NT2/D1 (cell line): Measurements from ENCODE around the gene C2CD2.
"Not testable (repeated sequence)": the region's sequence is repeated elsewhere in the genome, so short reads cannot be mapped to it uniquely, and the experiment has no call there.

Source experiments
- DNase-seq: peaks from one replicate; pipeline ENCODE4 v3.0.0-alpha.2; 2011; ENCODE audit warnings: low read depth, low spot score
- H3K27me3 ChIP-seq: 2 replicates; pipeline ENCODE4 v1.6.0; 2011; ENCODE audit warnings: mild to moderate bottlenecking; ENCODE audit not compliant: insufficient read length, insufficient read depth
- H3K36me3 ChIP-seq: 2 replicates; pipeline ENCODE4 v1.6.1; 2011; ENCODE audit warnings: mild to moderate bottlenecking, low read length, mixed read lengths; ENCODE audit not compliant: insufficient read depth, insufficient read length
- H3K4me1 ChIP-seq: 2 replicates; pipeline ENCODE4 v1.5.1; 2011; ENCODE audit not compliant: insufficient read depth, insufficient read length
- H3K4me3 ChIP-seq: 2 replicates; pipeline ENCODE4 v1.5.1; 2011; ENCODE audit warnings: low read depth; ENCODE audit not compliant: insufficient read length
- H3K9ac ChIP-seq: 2 replicates; pipeline ENCODE4 v1.6.0; 2011; ENCODE audit warnings: low read depth; ENCODE audit not compliant: insufficient read length
- H3K9me3 ChIP-seq: 2 replicates; pipeline ENCODE4 v1.5.1; 2011; ENCODE audit warnings: mild to moderate bottlenecking, low read length; ENCODE audit not compliant: insufficient read depth
- SUZ12 ChIP-seq: IDR thresholded peaks from 2 replicates; pipeline ENCODE4 v1.6.1; 2011; ENCODE audit not compliant: insufficient read length, insufficient read depth; ENCODE audit errors: extremely low read depth
- YY1 ChIP-seq: IDR thresholded peaks from 2 replicates; pipeline ENCODE4 v1.6.1; 2011; ENCODE audit not compliant: insufficient read length, insufficient read depth
- ZNF274 ChIP-seq: IDR thresholded peaks from 2 replicates; pipeline ENCODE4 v1.6.1; 2011; ENCODE audit warnings: mild to moderate bottlenecking, low read depth, low read length

The C2CD2 gene

DNA sequence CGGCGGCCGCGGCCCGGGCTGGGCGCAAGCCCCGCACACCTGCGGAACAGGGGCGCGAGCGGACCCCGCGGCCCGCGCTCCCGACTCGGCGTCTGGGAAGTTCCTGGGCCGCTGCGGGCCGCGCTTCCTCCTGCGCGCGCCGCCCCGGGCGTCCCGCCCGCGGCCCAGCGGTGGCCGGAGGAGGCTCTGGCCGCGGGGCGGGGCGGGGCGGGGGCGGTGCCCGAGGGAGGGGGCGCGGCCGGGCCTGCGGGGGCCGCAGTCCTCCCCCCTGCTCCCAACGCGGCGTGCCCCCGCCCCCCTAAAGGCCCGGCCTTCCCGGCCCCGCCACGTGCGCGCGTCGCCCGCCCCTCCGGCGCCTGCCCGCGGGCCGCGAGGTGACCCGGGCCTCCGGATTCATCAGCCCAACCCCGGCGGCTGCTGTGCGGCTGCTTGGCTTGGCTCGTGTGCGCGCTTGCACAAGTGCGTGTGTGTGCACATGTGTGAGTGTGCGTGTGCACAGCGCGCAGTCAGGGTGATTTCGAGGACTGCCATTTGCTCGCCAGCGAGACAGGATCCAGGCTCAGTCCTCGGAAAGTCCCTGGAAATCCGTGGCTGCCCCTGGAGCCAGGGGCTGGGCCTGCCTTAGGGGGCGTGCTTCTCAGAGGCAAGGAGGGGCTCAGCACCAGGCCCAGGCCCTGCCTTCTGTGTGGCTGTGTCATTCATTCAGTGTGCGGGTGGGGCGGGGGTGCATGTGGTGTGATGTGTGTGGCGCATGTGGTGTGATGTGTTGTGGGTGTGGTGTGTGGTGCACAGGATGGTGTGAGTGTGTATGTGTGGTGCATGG, at the start of gene C2CD2:
C2CD2 (minus strand) TSS at position 188 of the 823 bp plus-strand sequence. CDS start 370 bp downstream, outside the sequence.
- peak within 1 kb of the TSS; percentile 53 for H3K4me3 ChIP-seq
- no peaks in the 10 kb centered on the region for H3K9me3 ChIP-seq
- TF ChIP-seq YY1 = no peak
- peak; percentile 1 for TF ChIP-seq SUZ12
- H3K27me3 ChIP-seq = peaks cover 19% of the 10 kb centered on the region
- H3K4me1 ChIP-seq = peaks cover 46% of the 10 kb centered on the region
- H3K9ac ChIP-seq = peak within 1 kb of the TSS; percentile 87
- DNase-seq = peak; percentile 60
- no peaks in the 10 kb centered on the region for H3K36me3 ChIP-seq

- Histone ChIP-seq H3K9me3 (no peaks in the 10 kb centered on the region), H3K9ac (no peak overlapping the region), H3K4me1 (no peaks in the 10 kb centered on the region), H3K4me3 (no peak overlapping the region), H3K27me3 (no peaks in the 10 kb centered on the region), H3K36me3 (peaks cover 43% of the 10 kb centered on the region)
- no peak for DNase-seq
- TF ChIP-seq SUZ12 (no peak), ZNF274 (no peak), YY1 (no peak)
Measured at GRCh38 chr21:42003051-42003461, 49.2 kb upstream of the C2CD2 start.

GRCh38 chr21:42002421-42002958, 48.7 kb upstream of the C2CD2 start:
- no peak for TF ChIP-seq SUZ12
- TF ChIP-seq ZNF274 = no peak
- TF ChIP-seq YY1 = no peak
- Histone ChIP-seq H3K9ac (no peak overlapping the region), H3K36me3 (peaks cover 43% of the 10 kb centered on the region), H3K4me1 (no peaks in the 10 kb centered on the region), H3K4me3 (no peak overlapping the region), H3K9me3 (no peaks in the 10 kb centered on the region; the same call in 1 of the 2 replicates), H3K27me3 (no peaks in the 10 kb centered on the region)
- no peak for DNase-seq

GRCh38 chr21:42001781-42002180, 48.0 kb upstream of the C2CD2 start:
- peaks cover 42% of the 10 kb centered on the region for H3K36me3 ChIP-seq
- H3K4me1 ChIP-seq = no peaks in the 10 kb centered on the region
- no peak overlapping the region for H3K9ac ChIP-seq
- H3K9me3 ChIP-seq = peaks cover 3% of the 10 kb centered on the region
- TF ChIP-seq YY1 (no peak), ZNF274 (no peak), SUZ12 (no peak)
- no peak overlapping the region for H3K4me3 ChIP-seq
- DNase-seq = no peak
- H3K27me3 ChIP-seq = no peaks in the 10 kb centered on the region

DNA sequence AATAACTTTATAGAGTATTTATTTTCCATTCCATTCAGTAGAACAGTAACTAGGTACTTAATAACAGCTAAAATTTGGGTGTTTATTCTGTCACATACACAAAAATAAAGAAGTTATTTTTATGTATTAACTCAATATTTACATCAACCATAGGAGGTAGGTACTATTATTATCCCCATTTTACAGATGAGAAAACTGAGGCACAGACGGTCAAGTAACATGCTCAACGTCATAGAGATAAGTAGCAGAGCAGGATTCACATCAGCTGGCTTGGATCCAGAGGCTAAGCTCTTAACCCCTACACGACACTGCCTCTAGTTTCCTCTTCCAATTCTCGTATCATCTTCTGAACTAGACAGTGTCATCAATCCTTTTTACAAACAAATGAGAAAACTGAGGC, 47.1 kb upstream of the C2CD2 start:
- Histone ChIP-seq H3K9me3 (peaks cover 12% of the 10 kb centered on the region), H3K4me1 (no peaks in the 10 kb centered on the region), H3K27me3 (no peaks in the 10 kb centered on the region), H3K36me3 (peaks cover 48% of the 10 kb centered on the region), H3K9ac (no peak overlapping the region), H3K4me3 (no peak overlapping the region)
- TF ChIP-seq YY1 (no peak), ZNF274 (no peak), SUZ12 (no peak)
- no peak for DNase-seq

DNA sequence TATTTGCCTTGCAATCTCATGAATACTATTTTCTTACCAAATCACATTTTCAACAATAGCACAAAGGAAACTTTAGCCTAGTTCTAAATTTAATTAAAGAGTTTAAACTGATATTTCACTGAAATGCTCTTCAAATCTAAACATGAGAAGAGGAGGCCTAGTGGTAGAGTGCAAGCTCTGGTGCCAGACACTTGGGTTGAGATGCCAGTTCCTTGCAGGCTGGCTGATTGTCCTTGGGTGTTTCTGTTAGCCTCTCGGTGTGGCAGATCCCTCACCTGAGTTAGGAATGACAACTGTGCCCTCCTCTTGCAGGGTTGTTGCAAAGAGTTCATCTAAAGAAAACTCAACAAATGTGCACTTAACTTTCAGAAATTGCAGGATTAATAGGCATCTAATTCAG, 43.8 kb upstream of the C2CD2 start:
- no peak for DNase-seq
- Histone ChIP-seq H3K4me1 (no peaks in the 10 kb centered on the region), H3K9ac (no peak overlapping the region), H3K4me3 (no peak overlapping the region), H3K9me3 (peaks cover 25% of the 10 kb centered on the region), H3K27me3 (no peaks in the 10 kb centered on the region), H3K36me3 (peaks cover 68% of the 10 kb centered on the region)
- TF ChIP-seq YY1 (no peak), SUZ12 (no peak)

DNA sequence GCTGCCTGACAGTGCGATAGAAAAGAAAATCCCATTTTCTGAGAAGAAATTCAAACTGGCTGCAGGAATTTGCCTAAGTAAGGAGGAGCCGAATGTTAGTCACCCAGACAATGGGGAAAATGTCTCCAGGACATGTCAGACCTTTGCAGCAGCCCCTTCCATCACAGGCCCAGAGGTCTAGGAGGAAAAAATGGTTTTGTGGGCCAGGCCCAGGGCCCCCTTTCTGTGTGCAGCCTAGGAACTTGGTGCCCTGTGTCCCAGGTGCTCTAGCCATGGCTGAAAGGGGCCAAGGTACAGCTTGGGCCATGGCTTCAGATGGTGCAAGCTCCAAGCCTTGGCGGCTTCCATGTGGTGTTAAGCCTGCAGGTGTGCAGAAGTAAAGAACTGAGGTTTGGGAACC, 41.8 kb upstream of the C2CD2 start:
- TF ChIP-seq YY1 (no peak), ZNF274 (no peak), SUZ12 (no peak)
- no peaks in the 10 kb centered on the region for H3K4me1 ChIP-seq
- DNase-seq = no peak
- peaks cover 25% of the 10 kb centered on the region for H3K9me3 ChIP-seq
- no peak overlapping the region for H3K9ac ChIP-seq
- H3K4me3 ChIP-seq = no peak overlapping the region
- no peaks in the 10 kb centered on the region for H3K27me3 ChIP-seq
- H3K36me3 ChIP-seq = peaks cover 72% of the 10 kb centered on the region

GRCh38 chr21:41994613-41995012, 40.8 kb upstream of the C2CD2 start:
- H3K27me3 ChIP-seq, H3K4me1 ChIP-seq, H3K9ac ChIP-seq, H3K4me3 ChIP-seq, DNase-seq: not testable (repeated sequence)
- H3K36me3 ChIP-seq = peaks cover 69% of the 10 kb centered on the region
- H3K9me3 ChIP-seq = peaks cover 25% of the 10 kb centered on the region
